Skeletal muscle tissue (tissue), 4 donors: ENCODE results near the gene SCART1. TPM values are rescaled to one million over a fixed set of nuclear protein-coding genes. Genes with fewer than 3 reads are reported as not detected.
"Not testable (repeated sequence)": the region's sequence is repeated elsewhere in the genome, so short reads cannot be mapped to it uniquely, and the experiment has no call there.

ENCODE experiments used
- H3K27ac ChIP-seq: one replicate; pipeline ENCODE4 v1.7.0; 2013; ENCODE audit warnings: mild to moderate bottlenecking, low read depth, low read length, inconsistent platforms
- H3K27me3 ChIP-seq, 3 donors: one replicate each; pipeline ENCODE4 v1.7.0; 2013; ENCODE audit warnings: low read length in 3 of 3; ENCODE audit not compliant: control insufficient read depth in 3 of 3, insufficient read depth in 3 of 3
- H3K36me3 ChIP-seq, 3 donors: one replicate each; pipeline ENCODE4 v1.7.0; 2013; ENCODE audit warnings: low read length in 3 of 3; ENCODE audit not compliant: control insufficient read depth in 3 of 3, insufficient read depth in 3 of 3
- H3K4me1 ChIP-seq, 3 donors: one replicate each; pipeline ENCODE4 v1.7.0; 2013; ENCODE audit warnings: low read length in 3 of 3, mild to moderate bottlenecking in 3 of 3; ENCODE audit not compliant: control insufficient read depth in 3 of 3, insufficient read depth in 3 of 3
- H3K4me3 ChIP-seq, 3 donors: one replicate each; pipeline ENCODE4 v1.7.0; 2013; ENCODE audit warnings: low read length in 3 of 3
- H3K9ac ChIP-seq, 3 donors: one replicate each; pipeline ENCODE4 v1.7.0; 2013; ENCODE audit warnings: low read length in 3 of 3, mild to moderate bottlenecking in 3 of 3, moderate library complexity in 2 of 3, low read depth in 1 of 3
- H3K9me3 ChIP-seq, 3 donors: one replicate each; pipeline ENCODE4 v1.7.0; 2013; ENCODE audit warnings: low read length in 3 of 3; ENCODE audit not compliant: control insufficient read depth in 3 of 3
- total RNA-seq: library from RNA; depleted of rRNA; stranded (reverse); fragments of >200 nt; gene quantifications from one replicate; pipeline ENCODE4 v1.2.3, GENCODE V29; 2014
- donor health status: Osteomylitis.

The SCART1 gene
- total RNA-seq, 1 donor from 2014 or later, result 1.6 TPM

GRCh38 chr10:133516057-133516456 lies 62.3 kb downstream of the SCART1 start:
- Histone ChIP-seq H3K27ac (no peak overlapping the region), H3K36me3 (no peaks in the 10 kb centered on the region), H3K9me3 (peaks cover 0 to 5% (median under 1%) of the 10 kb centered on the region in 3 donors), H3K27me3 (no peaks in the 10 kb centered on the region), H3K4me1 (peaks cover 0 to 10% (median 3%) of the 10 kb centered on the region in 3 donors), H3K4me3 (no peak overlapping the region), H3K9ac (no peak overlapping the region)

- not testable (repeated sequence) for H3K4me3 ChIP-seq, H3K27me3 ChIP-seq, H3K9ac ChIP-seq, H3K4me1 ChIP-seq, H3K36me3 ChIP-seq, H3K27ac ChIP-seq, H3K9me3 ChIP-seq
Measured at GRCh38 chr10:133518517-133518916, 64.8 kb downstream of the SCART1 start.

Other genes starting within 250 kb of the SCART1 start
- not detected for gene UTF1, start 223.7 kb upstream of the SCART1 start, total RNA-seq
- not detected for gene VENTX, start 216.1 kb upstream of the SCART1 start, total RNA-seq
- gene ADAM8, start 177.1 kb upstream of the SCART1 start, total RNA-seq, result 2.6 TPM
- gene TUBGCP2, start 145.1 kb upstream of the SCART1 start, total RNA-seq, result 39.7 TPM
- 30.3 TPM for gene ZNF511, start 145.0 kb upstream of the SCART1 start, total RNA-seq
- gene CALY, start 117.0 kb upstream of the SCART1 start, total RNA-seq, result not detected
- gene PRAP1, start 106.6 kb upstream of the SCART1 start, total RNA-seq, result not detected
- 9.4 TPM for gene FUOM, start 95.9 kb upstream of the SCART1 start, total RNA-seq
- 76.7 TPM for gene ECHS1, start 80.6 kb upstream of the SCART1 start, total RNA-seq
- 7.3 TPM for gene PAOX, start 74.7 kb upstream of the SCART1 start, total RNA-seq
- gene MTG1, start 59.8 kb upstream of the SCART1 start, total RNA-seq, result 21.9 TPM
- gene SPRN, start 29.3 kb upstream of the SCART1 start, total RNA-seq, result 0.52 TPM
- gene CYP2E1, start 73.4 kb downstream of the SCART1 start, total RNA-seq, result 1.0 TPM
- not detected for gene SYCE1, start 111.6 kb downstream of the SCART1 start, total RNA-seq
- gene FRG2B, start 172.8 kb downstream of the SCART1 start, total RNA-seq, result not detected